NT2/D1 (cell line): ENCODE data around the gene SCP2.
A peak's percentile ranks its signal among the peaks of the same experiment; 100 is the strongest.

ENCODE experiments used
- DNase-seq: peaks from one replicate; pipeline ENCODE4 v3.0.0-alpha.2; 2011; ENCODE audit warnings: low read depth, low spot score
- H3K27me3 ChIP-seq: 2 replicates; pipeline ENCODE4 v1.6.0; 2011; ENCODE audit warnings: mild to moderate bottlenecking; ENCODE audit not compliant: insufficient read length, insufficient read depth
- H3K36me3 ChIP-seq: 2 replicates; pipeline ENCODE4 v1.6.1; 2011; ENCODE audit warnings: mild to moderate bottlenecking, low read length, mixed read lengths; ENCODE audit not compliant: insufficient read depth, insufficient read length
- H3K4me1 ChIP-seq: 2 replicates; pipeline ENCODE4 v1.5.1; 2011; ENCODE audit not compliant: insufficient read depth, insufficient read length
- H3K4me3 ChIP-seq: 2 replicates; pipeline ENCODE4 v1.5.1; 2011; ENCODE audit warnings: low read depth; ENCODE audit not compliant: insufficient read length
- H3K9ac ChIP-seq: 2 replicates; pipeline ENCODE4 v1.6.0; 2011; ENCODE audit warnings: low read depth; ENCODE audit not compliant: insufficient read length
- H3K9me3 ChIP-seq: 2 replicates; pipeline ENCODE4 v1.5.1; 2011; ENCODE audit warnings: mild to moderate bottlenecking, low read length; ENCODE audit not compliant: insufficient read depth
- SUZ12 ChIP-seq: IDR thresholded peaks from 2 replicates; pipeline ENCODE4 v1.6.1; 2011; ENCODE audit not compliant: insufficient read length, insufficient read depth; ENCODE audit errors: extremely low read depth
- YY1 ChIP-seq: IDR thresholded peaks from 2 replicates; pipeline ENCODE4 v1.6.1; 2011; ENCODE audit not compliant: insufficient read length, insufficient read depth
- ZNF274 ChIP-seq: IDR thresholded peaks from 2 replicates; pipeline ENCODE4 v1.6.1; 2011; ENCODE audit warnings: mild to moderate bottlenecking, low read depth, low read length

SCP2 gene

GRCh38 chr1:52917581-52917980 lies 9.5 kb upstream of the SCP2 start:
- H3K9me3 ChIP-seq: no peaks in the 10 kb centered on the region
- DNase-seq: no peak
- H3K4me1 ChIP-seq: peaks cover 5% of the 10 kb centered on the region
- H3K9ac ChIP-seq: no peak overlapping the region
- H3K36me3 ChIP-seq: no peaks in the 10 kb centered on the region
- H3K27me3 ChIP-seq: peaks cover 2% of the 10 kb centered on the region
- H3K4me3 ChIP-seq: no peak overlapping the region
- TF ChIP-seq SUZ12: no peak

GRCh38 chr1:52918201-52918600 lies 8.9 kb upstream of the SCP2 start:
- TF ChIP-seq SUZ12 (no peak), ZNF274 (no peak), YY1 (no peak)
- Histone ChIP-seq H3K4me1 (peaks cover 1% of the 10 kb centered on the region), H3K9ac (no peak overlapping the region), H3K27me3 (peaks cover 4% of the 10 kb centered on the region), H3K4me3 (no peak overlapping the region), H3K9me3 (no peaks in the 10 kb centered on the region), H3K36me3 (no peaks in the 10 kb centered on the region)
- no peak for DNase-seq

- no peak for TF ChIP-seq YY1
- TF ChIP-seq SUZ12: no peak
- TF ChIP-seq ZNF274: no peak
- peaks cover 4% of the 10 kb centered on the region for H3K27me3 ChIP-seq
- no peaks in the 10 kb centered on the region for H3K4me1 ChIP-seq
- DNase-seq: no peak
- H3K9me3 ChIP-seq: no peaks in the 10 kb centered on the region
- no peaks in the 10 kb centered on the region for H3K36me3 ChIP-seq
- H3K9ac ChIP-seq: no peak overlapping the region
- no peak overlapping the region for H3K4me3 ChIP-seq
Observed at GRCh38 chr1:52919051-52919722, 7.9 kb upstream of the SCP2 start.

DNA sequence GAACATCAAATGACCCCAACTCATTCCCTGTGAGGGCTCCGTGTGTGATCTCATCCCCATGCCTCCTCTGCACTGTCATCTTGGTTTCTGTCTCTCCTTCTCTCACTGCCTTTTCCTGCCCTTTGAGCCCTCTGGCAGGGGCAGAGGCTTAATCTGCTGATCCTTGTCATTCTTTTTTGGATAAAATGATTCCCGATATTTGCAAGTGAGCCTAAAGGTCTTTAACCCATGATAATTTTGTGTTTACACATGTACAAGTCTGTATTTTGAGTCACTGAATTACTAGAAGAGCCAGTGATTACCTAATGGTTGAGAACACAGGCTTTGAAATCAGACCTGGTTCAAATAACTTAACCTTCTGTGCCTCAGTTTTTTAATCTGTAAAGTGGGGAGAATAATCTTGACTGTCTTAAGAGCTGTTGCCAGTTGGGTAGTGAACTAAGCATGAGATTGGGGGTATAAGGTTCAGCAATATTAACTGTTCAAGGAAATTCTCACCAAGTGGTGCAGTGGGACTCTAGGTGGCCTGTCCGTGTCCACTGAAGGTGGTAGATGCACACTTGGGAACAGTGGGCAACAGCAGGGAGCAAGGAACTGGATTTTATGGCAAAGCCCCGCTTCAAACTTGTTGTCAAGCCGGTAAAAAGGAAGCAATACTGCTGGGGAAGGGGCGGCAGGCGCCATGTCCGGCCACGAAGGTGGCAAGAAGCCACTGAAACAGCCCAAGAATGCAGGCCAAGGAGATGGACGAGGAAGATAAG lies 7.2 kb upstream of the SCP2 start:
- Histone ChIP-seq H3K4me3 (no peak overlapping the region), H3K9ac (no peak overlapping the region), H3K27me3 (peaks cover 7% of the 10 kb centered on the region), H3K4me1 (no peaks in the 10 kb centered on the region), H3K36me3 (no peaks in the 10 kb centered on the region), H3K9me3 (no peaks in the 10 kb centered on the region)
- TF ChIP-seq SUZ12 (no peak), ZNF274 (no peak), YY1 (no peak)
- DNase-seq: no peak

- Histone ChIP-seq H3K9me3 (no peaks in the 10 kb centered on the region), H3K9ac (peak overlapping the region; percentile 63), H3K36me3 (no peaks in the 10 kb centered on the region), H3K4me3 (peak overlapping the region; percentile 36), H3K27me3 (peaks cover 10% of the 10 kb centered on the region), H3K4me1 (no peaks in the 10 kb centered on the region)
- no peak for TF ChIP-seq YY1
- no peak for TF ChIP-seq ZNF274
- TF ChIP-seq SUZ12: no peak
- DNase-seq: no peak
Observed at GRCh38 chr1:52920791-52921291, 6.2 kb upstream of the SCP2 start.

GRCh38 chr1:52925571-52926005 lies 1.5 kb upstream of the SCP2 start:
- no peak for DNase-seq
- H3K9ac ChIP-seq: no peak overlapping the region
- no peaks in the 10 kb centered on the region for H3K9me3 ChIP-seq
- H3K27me3 ChIP-seq: peaks cover 49% of the 10 kb centered on the region
- TF ChIP-seq YY1 (no peak), ZNF274 (no peak), SUZ12 (no peak)
- H3K36me3 ChIP-seq: no peaks in the 10 kb centered on the region
- no peak overlapping the region for H3K4me3 ChIP-seq
- no peaks in the 10 kb centered on the region for H3K4me1 ChIP-seq

DNA sequence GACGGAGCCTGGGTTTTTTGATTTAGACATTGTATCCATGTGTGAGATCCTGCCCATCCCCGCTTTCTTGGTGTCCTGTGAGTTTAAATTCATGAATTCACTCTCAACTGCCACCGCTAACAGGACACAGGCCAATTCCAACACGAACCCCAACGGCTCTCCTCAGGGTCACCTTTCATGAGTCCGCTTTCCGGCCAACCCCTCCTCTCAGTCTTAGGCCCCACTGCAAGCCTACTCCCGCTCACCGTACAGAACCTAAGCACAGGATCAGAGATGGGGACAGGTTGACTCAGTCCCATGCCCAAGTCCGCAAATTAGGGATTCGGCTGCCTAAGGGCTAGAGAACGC lies 238 bp upstream of the SCP2 start:
- H3K4me3 ChIP-seq: peak overlapping the region; percentile 54
- no peaks in the 10 kb centered on the region for H3K36me3 ChIP-seq
- TF ChIP-seq ZNF274: no peak
- TF ChIP-seq SUZ12: no peak
- no peak for TF ChIP-seq YY1
- no peaks in the 10 kb centered on the region for H3K4me1 ChIP-seq
- H3K9me3 ChIP-seq: no peaks in the 10 kb centered on the region
- peak overlapping the region; percentile 61 for H3K9ac ChIP-seq
- DNase-seq: no peak
- H3K27me3 ChIP-seq: peaks cover 49% of the 10 kb centered on the region
